ENCODE data around the gene TTBK1. TPM values are rescaled to one million over a fixed set of nuclear protein-coding genes. Genes with fewer than 3 reads are reported as not detected.
A peak's percentile ranks its signal among the peaks of the same experiment; 100 is the strongest.

Gene TTBK1
- total RNA-seq (0.05 TPM), polyA plus RNA-seq (0.09 TPM)
- long read RNA-seq, donor 1: 0 reads
- long read RNA-seq, donor 2: 0 reads
- long read RNA-seq, donor 3: 0 reads
- long read RNA-seq, donor 4: 0 reads
- long read RNA-seq, donor 5: 0 reads
- long read RNA-seq, donor 6: 0 reads
- long read RNA-seq, donor 7: 0 reads
- long read RNA-seq, donor 8: 0 reads
- long read RNA-seq, donor 9, partial matches to known transcripts: 6 of 6 reads
- long read RNA-seq, donor 9, other reads (novel, unspliced or antisense): 0 of 6 reads
- long read RNA-seq, donor 10: 0 reads

GRCh38 chr6:43242908-43243663 is at the start of gene TTBK1:
Gene TTBK1 (plus strand): TSS chr6:43243481. CDS start chr6:43246661, 3,180 bp downstream.
- Histone ChIP-seq H3K4me1 (ENCODE audit: control insufficient read depth in 2 of 2, insufficient read depth in 2 of 2, low read length in 2 of 2) (peaks cover 0 to 16% of the 10 kb centered on the region in 2 donors), H3K36me3 (ENCODE audit: control insufficient read depth in 2 of 2, insufficient read depth in 2 of 2, low read length in 1 of 2) (no peaks in the 10 kb centered on the region), H3K27ac (ENCODE audit: low read depth in 1 of 2, low read length in 1 of 2) (no peak within 1 kb of the TSS), H3K9me3 (ENCODE audit: control insufficient read depth in 2 of 2, insufficient read depth in 1 of 2, low read length in 1 of 2) (peaks cover 0 to 16% of the 10 kb centered on the region in 2 donors), H3K4me3 (ENCODE audit: low read length in 2 of 2) (peak within 1 kb of the TSS in 1 of 2 donors; percentile 4), H3K27me3 (ENCODE audit: control insufficient read depth in 2 of 2, insufficient read depth in 1 of 2, low read length in 1 of 2) (peaks cover 41 to 91% of the 10 kb centered on the region in 2 donors)
- DNase-seq (ENCODE audit: low read depth in 6 of 9, low spot score in 9 of 9): no peak
- 14% methylated on average over 47 of the region's 47 CpGs for WGBS

GRCh38 chr6:43193929-43194328 is 49.4 kb upstream of the TTBK1 start:
- peaks cover 42 to 52% of the 10 kb centered on the region in 2 donors for H3K36me3 ChIP-seq (ENCODE audit: control insufficient read depth in 2 of 2, insufficient read depth in 2 of 2, low read length in 1 of 2)

GRCh38 chr6:43196337-43196736 is 46.9 kb upstream of the TTBK1 start:
- Histone ChIP-seq H3K4me3 (ENCODE audit: low read length in 2 of 2) (no peak overlapping the region), H3K27ac (ENCODE audit: low read depth in 1 of 2, low read length in 1 of 2) (no peak overlapping the region), H3K27me3 (ENCODE audit: control insufficient read depth in 2 of 2, insufficient read depth in 1 of 2, low read length in 1 of 2) (no peaks in the 10 kb centered on the region), H3K36me3 (ENCODE audit: control insufficient read depth in 2 of 2, insufficient read depth in 2 of 2, low read length in 1 of 2) (peaks cover 52 to 66% of the 10 kb centered on the region in 2 donors), H3K9me3 (ENCODE audit: control insufficient read depth in 2 of 2, insufficient read depth in 1 of 2, low read length in 1 of 2) (peaks cover 0 to 4% of the 10 kb centered on the region in 2 donors), H3K4me1 (ENCODE audit: control insufficient read depth in 2 of 2, insufficient read depth in 2 of 2, low read length in 2 of 2) (no peaks in the 10 kb centered on the region)
- 98% methylated on average over 5 of the region's 5 CpGs for WGBS
- DNase-seq (ENCODE audit: low read depth in 6 of 9, low spot score in 9 of 9): no peak

More at GRCh38 chr6:43193929-43194328, 49.4 kb upstream of the TTBK1 start:
- DNase-seq (ENCODE audit: low read depth in 6 of 9, low spot score in 9 of 9): no peak
- WGBS: over 99% methylated on average over 5 of the region's 5 CpGs
- Histone ChIP-seq H3K4me1 (ENCODE audit: control insufficient read depth in 2 of 2, insufficient read depth in 2 of 2, low read length in 2 of 2) (no peaks in the 10 kb centered on the region), H3K27me3 (ENCODE audit: control insufficient read depth in 2 of 2, insufficient read depth in 1 of 2, low read length in 1 of 2) (no peaks in the 10 kb centered on the region), H3K4me3 (ENCODE audit: low read length in 2 of 2) (no peak overlapping the region), H3K9me3 (ENCODE audit: control insufficient read depth in 2 of 2, insufficient read depth in 1 of 2, low read length in 1 of 2) (peaks cover 0 to 4% of the 10 kb centered on the region in 2 donors), H3K27ac (ENCODE audit: low read depth in 1 of 2, low read length in 1 of 2) (no peak overlapping the region)

GRCh38 chr6:43199912-43200311 is 43.4 kb upstream of the TTBK1 start:
- H3K9me3 ChIP-seq (ENCODE audit: control insufficient read depth in 2 of 2, insufficient read depth in 1 of 2, low read length in 1 of 2): peaks cover 0 to 4% of the 10 kb centered on the region in 2 donors
- DNase-seq (ENCODE audit: low read depth in 6 of 9, low spot score in 9 of 9): no peak
- H3K27me3 ChIP-seq (ENCODE audit: control insufficient read depth in 2 of 2, insufficient read depth in 1 of 2, low read length in 1 of 2): no peaks in the 10 kb centered on the region
- H3K36me3 ChIP-seq (ENCODE audit: control insufficient read depth in 2 of 2, insufficient read depth in 2 of 2, low read length in 1 of 2): peaks cover 47 to 65% of the 10 kb centered on the region in 2 donors
- H3K4me3 ChIP-seq (ENCODE audit: low read length in 2 of 2): no peak overlapping the region
- no peaks in the 10 kb centered on the region for H3K4me1 ChIP-seq (ENCODE audit: control insufficient read depth in 2 of 2, insufficient read depth in 2 of 2, low read length in 2 of 2)
- 97% methylated on average over 6 of the region's 6 CpGs for WGBS
- H3K27ac ChIP-seq (ENCODE audit: low read depth in 1 of 2, low read length in 1 of 2): no peak overlapping the region

GRCh38 chr6:43200541-43200940 is 42.7 kb upstream of the TTBK1 start:
- Histone ChIP-seq H3K36me3 (ENCODE audit: control insufficient read depth in 2 of 2, insufficient read depth in 2 of 2, low read length in 1 of 2) (peaks cover 49 to 63% of the 10 kb centered on the region in 2 donors), H3K4me1 (ENCODE audit: control insufficient read depth in 2 of 2, insufficient read depth in 2 of 2, low read length in 2 of 2) (no peaks in the 10 kb centered on the region), H3K9me3 (ENCODE audit: control insufficient read depth in 2 of 2, insufficient read depth in 1 of 2, low read length in 1 of 2) (peaks cover 0 to 4% of the 10 kb centered on the region in 2 donors), H3K4me3 (ENCODE audit: low read length in 2 of 2) (no peak overlapping the region), H3K27me3 (ENCODE audit: control insufficient read depth in 2 of 2, insufficient read depth in 1 of 2, low read length in 1 of 2) (no peaks in the 10 kb centered on the region), H3K27ac (ENCODE audit: low read depth in 1 of 2, low read length in 1 of 2) (no peak overlapping the region)
- 97% methylated on average over 6 of the region's 6 CpGs for WGBS
- DNase-seq (ENCODE audit: low read depth in 6 of 9, low spot score in 9 of 9): no peak

GRCh38 chr6:43202451-43202850 is 40.8 kb upstream of the TTBK1 start:
- Histone ChIP-seq H3K4me1 (ENCODE audit: control insufficient read depth in 2 of 2, insufficient read depth in 2 of 2, low read length in 2 of 2) (no peaks in the 10 kb centered on the region), H3K36me3 (ENCODE audit: control insufficient read depth in 2 of 2, insufficient read depth in 2 of 2, low read length in 1 of 2) (peaks cover 42 to 54% of the 10 kb centered on the region in 2 donors), H3K4me3 (ENCODE audit: low read length in 2 of 2) (no peak overlapping the region), H3K27me3 (ENCODE audit: control insufficient read depth in 2 of 2, insufficient read depth in 1 of 2, low read length in 1 of 2) (no peaks in the 10 kb centered on the region), H3K9me3 (ENCODE audit: control insufficient read depth in 2 of 2, insufficient read depth in 1 of 2, low read length in 1 of 2) (peaks cover 0 to 4% of the 10 kb centered on the region in 2 donors), H3K27ac (ENCODE audit: low read depth in 1 of 2, low read length in 1 of 2) (no peak overlapping the region)
- DNase-seq (ENCODE audit: low read depth in 6 of 9, low spot score in 9 of 9): no peak
- WGBS: 97% methylated on average over 5 of the region's 5 CpGs

GRCh38 chr6:43203029-43203717 is 40.1 kb upstream of the TTBK1 start:
- H3K9me3 ChIP-seq (ENCODE audit: control insufficient read depth in 2 of 2, insufficient read depth in 1 of 2, low read length in 1 of 2): peaks cover 0 to 4% of the 10 kb centered on the region in 2 donors
- H3K4me1 ChIP-seq (ENCODE audit: control insufficient read depth in 2 of 2, insufficient read depth in 2 of 2, low read length in 2 of 2): no peaks in the 10 kb centered on the region
- H3K36me3 ChIP-seq (ENCODE audit: control insufficient read depth in 2 of 2, insufficient read depth in 2 of 2, low read length in 1 of 2): peaks cover 39 to 50% of the 10 kb centered on the region in 2 donors
- no peaks in the 10 kb centered on the region for H3K27me3 ChIP-seq (ENCODE audit: control insufficient read depth in 2 of 2, insufficient read depth in 1 of 2, low read length in 1 of 2)
- H3K4me3 ChIP-seq (ENCODE audit: low read length in 2 of 2): no peak overlapping the region
- WGBS: 97% methylated on average over 17 of the region's 17 CpGs
- H3K27ac ChIP-seq (ENCODE audit: low read depth in 1 of 2, low read length in 1 of 2): no peak overlapping the region
- DNase-seq (ENCODE audit: low read depth in 6 of 9, low spot score in 9 of 9): no peak

- peaks cover 39 to 46% of the 10 kb centered on the region in 2 donors for H3K36me3 ChIP-seq (ENCODE audit: control insufficient read depth in 2 of 2, insufficient read depth in 2 of 2, low read length in 1 of 2)
- peaks cover 0 to under 1% of the 10 kb centered on the region in 2 donors for H3K9me3 ChIP-seq (ENCODE audit: control insufficient read depth in 2 of 2, insufficient read depth in 1 of 2, low read length in 1 of 2)
- H3K27ac ChIP-seq (ENCODE audit: low read depth in 1 of 2, low read length in 1 of 2): no peak overlapping the region
- no peak overlapping the region for H3K4me3 ChIP-seq (ENCODE audit: low read length in 2 of 2)
- no peak for DNase-seq (ENCODE audit: low read depth in 6 of 9, low spot score in 9 of 9)
- no peaks in the 10 kb centered on the region for H3K27me3 ChIP-seq (ENCODE audit: control insufficient read depth in 2 of 2, insufficient read depth in 1 of 2, low read length in 1 of 2)
- H3K4me1 ChIP-seq (ENCODE audit: control insufficient read depth in 2 of 2, insufficient read depth in 2 of 2, low read length in 2 of 2): no peaks in the 10 kb centered on the region
- 97% methylated on average over 8 of the region's 8 CpGs for WGBS
These were observed 39.6 kb upstream of the TTBK1 start for GRCh38 chr6:43203718-43204095.
